Measurements from ENCODE around the gene PRKCH.

DNA sequence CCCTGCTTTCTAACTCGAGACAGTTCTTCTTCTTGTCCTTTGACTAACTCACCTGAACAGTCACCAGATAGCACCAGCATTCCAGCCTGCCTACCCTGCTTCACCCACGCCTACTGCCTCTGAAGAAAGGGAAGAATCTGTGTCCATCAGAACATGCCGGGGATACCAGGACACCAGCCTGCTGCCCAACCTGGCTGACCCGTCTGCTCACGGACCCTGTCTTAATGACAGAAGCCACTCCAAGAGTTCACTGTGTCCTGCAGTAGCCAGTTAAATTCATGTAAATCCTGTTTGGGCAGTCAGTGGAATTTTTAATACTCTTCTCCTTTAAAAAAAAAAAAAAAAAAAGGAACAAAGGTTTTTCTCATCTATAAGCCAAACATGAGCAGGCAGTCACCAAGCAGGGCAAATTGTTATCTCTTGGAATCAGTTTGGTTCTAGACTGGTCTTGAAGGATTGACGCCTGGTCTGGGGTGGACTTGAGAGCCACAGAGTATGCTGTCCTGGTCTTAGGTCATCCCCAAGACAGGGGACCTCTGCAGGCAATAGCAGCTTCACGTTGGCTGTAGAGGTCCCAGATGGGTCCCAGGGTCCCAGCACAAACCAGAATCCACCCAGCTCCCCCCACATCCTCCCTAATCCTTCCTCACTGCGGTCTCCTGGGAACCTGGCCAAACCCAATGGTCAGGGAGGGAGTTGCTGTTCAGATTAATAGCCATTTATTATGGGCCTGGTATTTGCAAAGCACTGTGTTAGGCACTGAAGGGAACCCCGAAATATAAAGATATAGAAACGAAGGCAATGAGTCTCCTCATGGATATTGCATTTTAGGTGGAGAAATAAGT, 192.8 kb downstream of the PRKCH start:
- TF ChIP-seq, protein P1, sequence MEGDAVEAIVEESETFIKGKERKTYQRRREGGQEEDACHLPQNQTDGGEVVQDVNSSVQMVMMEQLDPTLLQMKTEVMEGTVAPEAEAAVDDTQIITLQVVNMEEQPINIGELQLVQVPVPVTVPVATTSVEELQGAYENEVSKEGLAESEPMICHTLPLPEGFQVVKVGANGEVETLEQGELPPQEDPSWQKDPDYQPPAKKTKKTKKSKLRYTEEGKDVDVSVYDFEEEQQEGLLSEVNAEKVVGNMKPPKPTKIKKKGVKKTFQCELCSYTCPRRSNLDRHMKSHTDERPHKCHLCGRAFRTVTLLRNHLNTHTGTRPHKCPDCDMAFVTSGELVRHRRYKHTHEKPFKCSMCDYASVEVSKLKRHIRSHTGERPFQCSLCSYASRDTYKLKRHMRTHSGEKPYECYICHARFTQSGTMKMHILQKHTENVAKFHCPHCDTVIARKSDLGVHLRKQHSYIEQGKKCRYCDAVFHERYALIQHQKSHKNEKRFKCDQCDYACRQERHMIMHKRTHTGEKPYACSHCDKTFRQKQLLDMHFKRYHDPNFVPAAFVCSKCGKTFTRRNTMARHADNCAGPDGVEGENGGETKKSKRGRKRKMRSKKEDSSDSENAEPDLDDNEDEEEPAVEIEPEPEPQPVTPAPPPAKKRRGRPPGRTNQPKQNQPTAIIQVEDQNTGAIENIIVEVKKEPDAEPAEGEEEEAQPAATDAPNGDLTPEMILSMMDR (conservative IDR thresholded peaks at IDR 0.05; ENCODE audit: low read length), result no peak
- no peak for TF ChIP-seq EZH2phosphoT487 (IDR thresholded peaks at IDR 0.05; ENCODE audit: borderline replicate concordance, low read depth, low read length)
